ENCODE data around the gene LNX2.

The LNX2 gene

DNA sequence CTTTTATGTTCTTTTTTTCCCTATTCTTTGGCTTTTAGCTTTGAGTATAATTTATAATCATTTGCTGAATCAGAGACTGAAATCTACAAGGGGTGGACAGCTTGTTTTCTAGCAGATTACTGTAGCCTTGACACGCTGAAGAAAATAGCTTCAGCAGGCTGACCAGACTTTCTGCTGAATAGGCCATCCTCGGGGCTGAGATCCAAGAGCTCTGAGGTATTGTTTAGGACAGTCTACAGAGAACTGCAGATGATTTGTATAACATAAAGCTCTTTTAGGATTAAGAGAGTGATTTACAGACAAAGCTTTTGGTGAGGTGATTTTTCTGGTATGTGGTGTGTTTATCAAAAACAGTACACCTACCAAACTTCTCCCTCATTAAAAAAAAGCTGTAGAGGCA lies 18.2 kb upstream of the LNX2 start:
- Histone ChIP-seq H3F3A (ENCODE audit: insufficient read depth, low read length) (no peaks in the 10 kb centered on the region), H3K79me2 (ENCODE audit: insufficient read depth, low read length) (peaks cover 50% of the 10 kb centered on the region), H3K9me2 (ENCODE audit: low read depth, low read length) (no peaks in the 10 kb centered on the region), H3K4me2 (ENCODE audit: low read length) (no peak overlapping the region), H4K20me1 (ENCODE audit: insufficient read depth, low read length) (no peaks in the 10 kb centered on the region), H3K4me1 (ENCODE audit: insufficient read depth, low read length, severe bottlenecking) (peaks cover 6% of the 10 kb centered on the region), H2AFZ (ENCODE audit: low read length) (no peak overlapping the region), H3K27ac (ENCODE audit: low read depth, low read length, poor library complexity, severe bottlenecking) (no peak overlapping the region), H3K36me3 (ENCODE audit: insufficient read depth, low read length) (peaks cover 25% of the 10 kb centered on the region; the same call in 1 of the 2 replicates), H3K9ac (ENCODE audit: low read length) (no peak overlapping the region), H3K4me3 (ENCODE audit: low read depth, low read length, poor library complexity, severe bottlenecking) (no peak overlapping the region), H3K9me3 (ENCODE audit: low read length) (no peaks in the 10 kb centered on the region), H3K27me3 (ENCODE audit: insufficient read depth, low read length) (no peaks in the 10 kb centered on the region)
- TF ChIP-seq, protein P1, sequence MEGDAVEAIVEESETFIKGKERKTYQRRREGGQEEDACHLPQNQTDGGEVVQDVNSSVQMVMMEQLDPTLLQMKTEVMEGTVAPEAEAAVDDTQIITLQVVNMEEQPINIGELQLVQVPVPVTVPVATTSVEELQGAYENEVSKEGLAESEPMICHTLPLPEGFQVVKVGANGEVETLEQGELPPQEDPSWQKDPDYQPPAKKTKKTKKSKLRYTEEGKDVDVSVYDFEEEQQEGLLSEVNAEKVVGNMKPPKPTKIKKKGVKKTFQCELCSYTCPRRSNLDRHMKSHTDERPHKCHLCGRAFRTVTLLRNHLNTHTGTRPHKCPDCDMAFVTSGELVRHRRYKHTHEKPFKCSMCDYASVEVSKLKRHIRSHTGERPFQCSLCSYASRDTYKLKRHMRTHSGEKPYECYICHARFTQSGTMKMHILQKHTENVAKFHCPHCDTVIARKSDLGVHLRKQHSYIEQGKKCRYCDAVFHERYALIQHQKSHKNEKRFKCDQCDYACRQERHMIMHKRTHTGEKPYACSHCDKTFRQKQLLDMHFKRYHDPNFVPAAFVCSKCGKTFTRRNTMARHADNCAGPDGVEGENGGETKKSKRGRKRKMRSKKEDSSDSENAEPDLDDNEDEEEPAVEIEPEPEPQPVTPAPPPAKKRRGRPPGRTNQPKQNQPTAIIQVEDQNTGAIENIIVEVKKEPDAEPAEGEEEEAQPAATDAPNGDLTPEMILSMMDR (IDR thresholded peaks at IDR 0.05; ENCODE audit: low read length): no peak
- TF ChIP-seq EZH2 (IDR thresholded peaks at IDR 0.05; ENCODE audit: borderline replicate concordance, low read length): no peak

DNA sequence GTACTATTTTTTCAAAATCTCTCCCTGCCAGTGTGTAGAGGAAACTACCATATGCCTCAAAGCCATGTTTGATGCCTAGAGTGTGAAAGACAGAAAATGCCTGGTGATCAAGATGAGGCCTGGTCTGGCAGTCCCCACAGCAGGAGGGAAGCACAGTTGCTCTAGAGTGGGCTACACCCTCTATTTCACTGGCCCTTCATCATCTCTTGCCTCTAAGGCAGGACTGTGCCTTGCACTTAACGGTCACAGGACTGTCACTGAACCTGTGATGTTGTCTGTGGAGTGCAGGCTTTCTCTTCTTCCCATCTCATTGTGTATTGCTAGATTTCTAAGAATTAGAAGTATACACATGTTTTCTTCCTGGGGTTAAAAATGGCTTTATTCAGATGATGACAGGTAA lies 17.7 kb upstream of the LNX2 start:
- Histone ChIP-seq H3K27me3 (ENCODE audit: insufficient read depth, low read length) (no peaks in the 10 kb centered on the region), H3F3A (ENCODE audit: insufficient read depth, low read length) (no peaks in the 10 kb centered on the region), H3K4me3 (ENCODE audit: low read depth, low read length, poor library complexity, severe bottlenecking) (no peak overlapping the region), H4K20me1 (ENCODE audit: insufficient read depth, low read length) (no peaks in the 10 kb centered on the region), H3K9ac (ENCODE audit: low read length) (no peak overlapping the region), H3K9me3 (ENCODE audit: low read length) (no peaks in the 10 kb centered on the region), H3K36me3 (ENCODE audit: insufficient read depth, low read length) (peaks cover 31% of the 10 kb centered on the region; the same call in 1 of the 2 replicates), H2AFZ (ENCODE audit: low read length) (no peak overlapping the region), H3K4me2 (ENCODE audit: low read length) (no peak overlapping the region), H3K9me2 (ENCODE audit: low read depth, low read length) (no peaks in the 10 kb centered on the region), H3K79me2 (ENCODE audit: insufficient read depth, low read length) (peaks cover 53% of the 10 kb centered on the region), H3K4me1 (ENCODE audit: insufficient read depth, low read length, severe bottlenecking) (peaks cover under 1% of the 10 kb centered on the region), H3K27ac (ENCODE audit: low read depth, low read length, poor library complexity, severe bottlenecking) (no peak overlapping the region)
- no peak for TF ChIP-seq EZH2 (IDR thresholded peaks at IDR 0.05; ENCODE audit: borderline replicate concordance, low read length)
- TF ChIP-seq, protein P1 (IDR thresholded peaks at IDR 0.05; ENCODE audit: low read length): no peak

DNA sequence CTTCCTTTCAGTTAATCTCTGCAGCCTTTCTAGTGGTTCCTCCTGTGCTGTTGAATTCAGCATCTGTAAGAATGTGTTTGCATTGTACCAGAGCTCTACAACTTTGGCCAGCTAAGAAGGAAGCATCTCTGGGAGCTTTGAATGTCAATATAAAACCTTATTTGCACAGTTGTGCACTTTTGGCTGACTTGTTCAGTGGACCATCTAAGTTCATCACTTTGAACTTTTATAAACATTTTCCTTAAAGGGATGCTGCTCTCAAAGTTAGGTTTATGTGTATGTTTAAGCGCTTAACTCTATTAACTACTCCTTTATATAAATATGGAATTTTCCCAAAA lies 16.9 kb upstream of the LNX2 start:
- peaks cover 38% of the 10 kb centered on the region for H3K36me3 ChIP-seq (ENCODE audit: insufficient read depth, low read length)
- TF ChIP-seq, protein P1 (IDR thresholded peaks at IDR 0.05; ENCODE audit: low read length): no peak
- no peak for TF ChIP-seq EZH2 (IDR thresholded peaks at IDR 0.05; ENCODE audit: borderline replicate concordance, low read length)
- H3F3A ChIP-seq (ENCODE audit: insufficient read depth, low read length): no peaks in the 10 kb centered on the region
- H3K9me2 ChIP-seq (ENCODE audit: low read depth, low read length): no peaks in the 10 kb centered on the region
- no peak overlapping the region for H3K9ac ChIP-seq (ENCODE audit: low read length)
- peaks cover 53% of the 10 kb centered on the region for H3K79me2 ChIP-seq (ENCODE audit: insufficient read depth, low read length)
- H3K4me3 ChIP-seq (ENCODE audit: low read depth, low read length, poor library complexity, severe bottlenecking): no peak overlapping the region
- no peaks in the 10 kb centered on the region for H3K27me3 ChIP-seq (ENCODE audit: insufficient read depth, low read length)
- H2AFZ ChIP-seq (ENCODE audit: low read length): no peak overlapping the region
- no peaks in the 10 kb centered on the region for H4K20me1 ChIP-seq (ENCODE audit: insufficient read depth, low read length)
- H3K9me3 ChIP-seq (ENCODE audit: low read length): no peaks in the 10 kb centered on the region
- H3K4me2 ChIP-seq (ENCODE audit: low read length): no peak overlapping the region
- no peaks in the 10 kb centered on the region for H3K4me1 ChIP-seq (ENCODE audit: insufficient read depth, low read length, severe bottlenecking)
- no peak overlapping the region for H3K27ac ChIP-seq (ENCODE audit: low read depth, low read length, poor library complexity, severe bottlenecking)
